ENCODE measurements around the gene SPATC1L. TPM values are rescaled to one million over a fixed set of nuclear protein-coding genes. Genes with fewer than 3 reads are reported as not detected.

The SPATC1L gene
- total RNA-seq, 2 experiments from 2014 or later, result 4.7 to 8.3 TPM

DNA sequence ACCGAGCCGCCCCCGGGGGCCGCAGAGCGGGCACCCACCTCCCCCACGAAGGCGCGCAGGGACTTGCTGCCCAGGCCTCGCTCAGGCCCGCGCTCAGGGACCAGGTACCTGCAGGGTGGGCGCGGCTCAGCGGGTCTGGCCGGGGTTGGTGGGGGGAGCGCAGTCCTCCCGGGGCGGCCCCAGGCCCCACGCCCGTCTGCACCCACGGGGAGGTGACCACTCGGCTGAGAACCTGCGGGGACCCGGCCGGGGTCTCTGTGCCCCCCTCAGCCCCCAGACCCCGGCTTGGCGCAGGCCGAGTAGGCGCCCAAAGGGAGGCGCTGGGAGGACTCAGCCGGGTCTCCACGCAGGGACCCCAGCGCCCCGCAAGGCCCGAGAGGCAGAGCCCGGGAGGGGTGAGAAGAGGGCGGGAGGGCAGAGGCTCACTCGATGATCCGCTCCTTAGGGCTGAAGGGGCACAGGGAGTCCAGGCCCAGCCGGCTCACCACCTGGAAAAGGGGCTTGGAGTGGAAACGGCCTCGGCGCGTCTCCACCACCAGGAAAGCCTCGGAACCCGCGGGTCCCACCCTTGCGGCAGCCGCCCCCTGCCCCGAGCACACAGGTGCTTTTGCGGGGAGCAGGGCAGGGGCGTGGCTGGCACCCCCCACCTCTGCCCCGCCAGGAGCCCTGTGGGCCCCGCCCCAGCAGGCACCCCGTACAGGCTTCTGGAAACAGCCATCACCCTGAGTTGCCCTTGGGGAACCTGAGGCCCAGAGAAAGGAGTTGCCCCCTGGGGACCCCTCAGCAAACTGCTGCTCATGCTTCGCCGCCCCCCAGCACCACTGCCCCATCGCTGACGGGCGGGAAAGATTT is 38.2 kb downstream of the SPATC1L start:
- H3K79me2 ChIP-seq (ENCODE audit: insufficient read depth, low read depth, low read length), result no peaks in the 10 kb centered on the region
- no peaks in the 10 kb centered on the region for H3K4me1 ChIP-seq (ENCODE audit: insufficient read depth, low read length, poor library complexity, severe bottlenecking)
- intact Hi-C loops (cut with micrococcal nuclease; ENCODE audit: unreplicated experiment), result no loop called here
- ChIA-PET CTCF (ENCODE audit: unreplicated experiment) (no interaction called here), POLR2A (no interaction called here)
- H3K9me2 ChIP-seq (ENCODE audit: insufficient read depth, low read length), result no peaks in the 10 kb centered on the region
- no peak overlapping the region for H3K4me2 ChIP-seq (ENCODE audit: low read length)
- no peak overlapping the region for H3K27ac ChIP-seq (ENCODE audit: low read depth, low read length, poor library complexity, severe bottlenecking)
- H2AFZ ChIP-seq (ENCODE audit: low read length), result no peak overlapping the region
- no peaks in the 10 kb centered on the region for H3K36me3 ChIP-seq (ENCODE audit: insufficient read depth, low read length)
- TF ChIP-seq EZH2phosphoT487 (IDR thresholded peaks at IDR 0.05; ENCODE audit: borderline replicate concordance, low read depth, low read length), result no peak
- TF ChIP-seq, protein P1, sequence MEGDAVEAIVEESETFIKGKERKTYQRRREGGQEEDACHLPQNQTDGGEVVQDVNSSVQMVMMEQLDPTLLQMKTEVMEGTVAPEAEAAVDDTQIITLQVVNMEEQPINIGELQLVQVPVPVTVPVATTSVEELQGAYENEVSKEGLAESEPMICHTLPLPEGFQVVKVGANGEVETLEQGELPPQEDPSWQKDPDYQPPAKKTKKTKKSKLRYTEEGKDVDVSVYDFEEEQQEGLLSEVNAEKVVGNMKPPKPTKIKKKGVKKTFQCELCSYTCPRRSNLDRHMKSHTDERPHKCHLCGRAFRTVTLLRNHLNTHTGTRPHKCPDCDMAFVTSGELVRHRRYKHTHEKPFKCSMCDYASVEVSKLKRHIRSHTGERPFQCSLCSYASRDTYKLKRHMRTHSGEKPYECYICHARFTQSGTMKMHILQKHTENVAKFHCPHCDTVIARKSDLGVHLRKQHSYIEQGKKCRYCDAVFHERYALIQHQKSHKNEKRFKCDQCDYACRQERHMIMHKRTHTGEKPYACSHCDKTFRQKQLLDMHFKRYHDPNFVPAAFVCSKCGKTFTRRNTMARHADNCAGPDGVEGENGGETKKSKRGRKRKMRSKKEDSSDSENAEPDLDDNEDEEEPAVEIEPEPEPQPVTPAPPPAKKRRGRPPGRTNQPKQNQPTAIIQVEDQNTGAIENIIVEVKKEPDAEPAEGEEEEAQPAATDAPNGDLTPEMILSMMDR (conservative IDR thresholded peaks at IDR 0.05; ENCODE audit: low read length), result no peak
- no peaks in the 10 kb centered on the region for H3K9me3 ChIP-seq (ENCODE audit: low read length)
- DNase-seq (ENCODE audit: low spot score), result no peak
- BruUV-seq (replicated peaks), result no TSS peak
- H4K20me1 ChIP-seq (ENCODE audit: insufficient read depth, low read length), result no peaks in the 10 kb centered on the region
- H3K4me3 ChIP-seq (ENCODE audit: low read depth, low read length, poor library complexity, severe bottlenecking), result no peak overlapping the region

DNA sequence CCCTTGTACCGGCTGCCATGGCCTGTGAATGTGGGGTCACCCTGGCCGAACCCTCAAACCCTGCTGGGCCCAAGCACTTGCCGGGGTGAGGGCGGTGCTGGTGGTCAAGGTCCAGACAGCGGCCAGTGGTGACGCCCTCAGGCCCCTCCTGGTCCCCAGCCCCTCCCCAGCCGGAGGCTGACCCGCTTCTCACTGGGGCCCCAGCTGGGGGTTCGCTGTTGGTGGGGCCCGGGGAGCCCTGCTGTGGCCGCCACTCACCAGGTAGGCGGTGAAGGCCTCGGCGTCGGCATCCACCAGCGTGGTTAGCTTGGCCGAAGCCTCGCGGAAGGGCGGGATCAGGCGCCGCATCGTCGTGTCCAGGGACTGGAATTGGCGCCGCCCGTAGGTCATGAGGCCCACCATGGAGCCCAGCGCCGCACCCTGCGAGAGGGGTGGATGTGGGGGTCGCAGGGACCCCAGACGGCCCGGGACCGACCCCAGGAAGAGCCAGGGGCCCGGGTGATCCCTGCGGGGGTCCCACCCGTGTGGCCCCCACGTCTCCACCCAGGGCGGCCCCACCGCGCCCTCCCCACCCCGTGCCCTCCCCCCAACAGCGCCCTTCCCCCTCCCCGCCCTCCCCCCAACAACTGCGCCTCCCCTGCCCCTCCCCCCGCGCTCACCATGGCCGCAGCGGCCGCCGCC is 39.0 kb downstream of the SPATC1L start:
- intact Hi-C loops (cut with micrococcal nuclease; ENCODE audit: unreplicated experiment), result no loop called here
- no TSS peak for BruUV-seq (replicated peaks)
- no peak for DNase-seq (ENCODE audit: low spot score)
- no peaks in the 10 kb centered on the region for H4K20me1 ChIP-seq (ENCODE audit: insufficient read depth, low read length)
- H3K27ac ChIP-seq (ENCODE audit: low read depth, low read length, poor library complexity, severe bottlenecking), result no peak overlapping the region
- H3K9me2 ChIP-seq (ENCODE audit: insufficient read depth, low read length), result no peaks in the 10 kb centered on the region
- TF ChIP-seq, protein P1 (conservative IDR thresholded peaks at IDR 0.05; ENCODE audit: low read length), result no peak
- no peak for TF ChIP-seq EZH2phosphoT487 (IDR thresholded peaks at IDR 0.05; ENCODE audit: borderline replicate concordance, low read depth, low read length)
- ChIA-PET CTCF (ENCODE audit: unreplicated experiment) (no interaction called here), POLR2A (no interaction called here)
- H3K4me1 ChIP-seq (ENCODE audit: insufficient read depth, low read length, poor library complexity, severe bottlenecking), result no peaks in the 10 kb centered on the region
- H2AFZ ChIP-seq (ENCODE audit: low read length), result no peak overlapping the region
- H3K79me2 ChIP-seq (ENCODE audit: insufficient read depth, low read depth, low read length), result no peaks in the 10 kb centered on the region
- no peak overlapping the region for H3K4me2 ChIP-seq (ENCODE audit: low read length)
- no peak overlapping the region for H3K4me3 ChIP-seq (ENCODE audit: low read depth, low read length, poor library complexity, severe bottlenecking)
- H3K36me3 ChIP-seq (ENCODE audit: insufficient read depth, low read length), result no peaks in the 10 kb centered on the region
- no peaks in the 10 kb centered on the region for H3K9me3 ChIP-seq (ENCODE audit: low read length)

Measured in OCI-LY7 (cell line).